Measurements from ENCODE around the gene SLC25A13. TPM values are rescaled to one million over a fixed set of nuclear protein-coding genes. Genes with fewer than 3 reads are reported as not detected.

SLC25A13 gene
- total and polyA plus RNA-seq, 2 of the 13 experiments (the other 11 are each of a cell fraction or from before 2014, with no cell fraction given), result 36.2 to 84.9 TPM

GRCh38 chr7:96331775-96332174 lies 9.9 kb upstream of the SLC25A13 start (continued):
- TF ChIP-seq CEBPB (IDR thresholded peaks at IDR 0.05; ENCODE audit: borderline replicate concordance, low read depth, low read length) (0 out of 2 replicates have a peak, but pooled peaks have one; percentile 2), ZNF558 (CRISPR knock-in tag; IDR thresholded peaks at IDR 0.05; ENCODE audit: borderline replicate concordance) (no peak), ZNF12 (CRISPR knock-in tag; IDR thresholded peaks at IDR 0.05) (0 out of 2 replicates have a peak, but pooled peaks have one; percentile 43), HDAC2 (CRISPR knock-in tag; IDR thresholded peaks at IDR 0.05) (no peak), ATRX (CRISPR knock-in tag; IDR thresholded peaks at IDR 0.05; ENCODE audit: borderline replicate concordance) (no peak), ZNF737 (CRISPR knock-in tag; IDR thresholded peaks at IDR 0.05; ENCODE audit: borderline replicate concordance) (no peak), ZNF446 (CRISPR knock-in tag; IDR thresholded peaks at IDR 0.05) (no peak), HNRNPLL (IDR thresholded peaks at IDR 0.05; ENCODE audit: low read depth, low read length, poor library complexity, severe bottlenecking) (no peak), ZNF713 (CRISPR knock-in tag; IDR thresholded peaks at IDR 0.05) (no peak), SMAD9 (CRISPR knock-in tag; IDR thresholded peaks at IDR 0.05) (no peak), ZNF510 (CRISPR knock-in tag; IDR thresholded peaks at IDR 0.05; ENCODE audit: low read depth) (no peak), GPBP1L1 (CRISPR knock-in tag; IDR thresholded peaks at IDR 0.05) (no peak)
- TF ChIP-seq, protein P1, sequence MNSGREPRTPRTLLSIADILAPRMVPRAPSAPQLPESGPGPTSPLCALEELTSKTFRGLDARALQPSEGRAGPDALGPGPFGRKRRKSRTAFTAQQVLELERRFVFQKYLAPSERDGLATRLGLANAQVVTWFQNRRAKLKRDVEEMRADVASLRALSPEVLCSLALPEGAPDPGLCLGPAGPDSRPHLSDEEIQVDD (CRISPR knock-in tag; IDR thresholded peaks at IDR 0.05; ENCODE audit: borderline replicate concordance), result no peak

DNA sequence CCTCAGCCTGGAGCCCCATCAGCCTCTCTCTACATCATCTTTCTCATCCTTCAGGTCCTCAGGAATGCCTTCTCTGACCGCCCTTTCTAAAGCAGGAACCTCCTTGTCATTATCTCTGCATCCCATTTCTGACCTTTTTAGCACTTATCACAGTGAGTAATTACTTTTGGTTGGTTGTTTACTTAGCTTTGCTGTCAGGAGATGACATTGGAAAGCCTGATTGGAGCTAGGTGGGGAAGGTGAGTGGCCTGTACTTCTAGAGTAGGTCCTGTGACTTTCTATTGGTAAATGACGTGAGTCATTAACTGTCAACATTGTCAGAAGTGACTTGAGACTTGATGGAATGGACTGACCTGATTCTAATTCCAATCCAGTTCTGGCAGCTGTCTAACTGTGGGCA lies 9.3 kb upstream of the SLC25A13 start:
- in situ Hi-C loops (cut with HindIII; ENCODE audit: extremely low pct_ligation_motif_present, low pct_unique_long_range_greater_than_20kb), result no loop called here
- no peak overlapping the region for H3K9ac ChIP-seq (ENCODE audit: insufficient read depth, low read depth, low read length)
- DNase-seq (ENCODE audit: low spot score) (peak; percentile 69), FAIRE-seq (peak; percentile 50), ATAC-seq (peak; percentile 63)
- H3K4me3 ChIP-seq (replicated peaks in 1 of 3; ENCODE audit: insufficient read depth in 1 of 3, low read depth in 2 of 3, low read length in 3 of 3), result no peak overlapping the region
- peaks cover 33% of the 10 kb centered on the region for H3K4me1 ChIP-seq (ENCODE audit: insufficient read depth, low read length)
- H4K20me1 ChIP-seq (ENCODE audit: insufficient read depth, low read length), result no peaks in the 10 kb centered on the region
- no TSS peak for BruUV-seq (replicated peaks)
- H3K27ac ChIP-seq (ENCODE audit: extremely low read length, insufficient read depth, low read length), result no peak overlapping the region
- H2AFZ ChIP-seq (ENCODE audit: low read length), result no peak overlapping the region
- peak overlapping the region; percentile 40 for H3K4me2 ChIP-seq (ENCODE audit: low read depth, low read length)
- H3K79me2 ChIP-seq (ENCODE audit: insufficient read depth, low read length), result no peaks in the 10 kb centered on the region
- WGBS (ENCODE audit: low lambda C conversion rate), result 17% methylated on average over 2 of the region's 2 CpGs
- no peaks in the 10 kb centered on the region for H3K36me3 ChIP-seq (replicated peaks in 1 of 2; ENCODE audit: control insufficient read depth in 1 of 2, insufficient read depth in 2 of 2, low read length in 2 of 2)
- H3K27me3 ChIP-seq (ENCODE audit: control insufficient read depth in 1 of 2, insufficient read depth in 2 of 2, low read length in 2 of 2), result no peaks in the 10 kb centered on the region
- intact Hi-C loops (cut with micrococcal nuclease; ENCODE audit: unreplicated experiment), result no loop called here
- ChIA-PET POLR2A (interaction anchor here (0.9 to 1.4 kb wide), 2 partner anchors 9 to 28 kb away, joined by 3 to 5 read pairs; no protein-coding TSS in a partner anchor), CTCF (ENCODE audit: low intra/inter-chr PET ratio, low total read pairs) (no interaction called here)
- H3K9me3 ChIP-seq (ENCODE audit: low read length), result no peaks in the 10 kb centered on the region
- TF ChIP-seq YEATS2 (CRISPR knock-in tag; IDR thresholded peaks at IDR 0.05; ENCODE audit: borderline replicate concordance), result no peak
- TF ChIP-seq ZIK1 (CRISPR knock-in tag; IDR thresholded peaks at IDR 0.05; ENCODE audit: borderline replicate concordance, low read depth), result no peak
- no peak for TF ChIP-seq PAF1 (CRISPR knock-in tag; IDR thresholded peaks at IDR 0.05)
- no peak for TF ChIP-seq PHF21A (CRISPR knock-in tag; IDR thresholded peaks at IDR 0.05)
- TF ChIP-seq THAP9 (CRISPR knock-in tag; IDR thresholded peaks at IDR 0.05; ENCODE audit: borderline replicate concordance), result no peak
- TF ChIP-seq EP300 (IDR thresholded peaks at IDR 0.05; ENCODE audit: low read depth in 2 of 2, low read length in 2 of 2), result peak in 1 of 2 experiments; percentile 49; a peak in 1 of 4 replicates
- no peak for TF ChIP-seq EP300 (CRISPR knock-in tag; IDR thresholded peaks at IDR 0.05; ENCODE audit: borderline replicate concordance)
- TF ChIP-seq MED1 (CRISPR knock-in tag; IDR thresholded peaks at IDR 0.05), result 0 out of 2 replicates have a peak, but pooled peaks have one; percentile 14
